H7 (cell line): ENCODE measurements around the gene MKKS. TPM values are rescaled to one million over a fixed set of nuclear protein-coding genes. Genes with fewer than 3 reads are reported as not detected.

Experiments used
- DNase-seq: peaks from one replicate; pipeline ENCODE4 v3.0.0; 2012
- H3K27me3 ChIP-seq: 2 replicates; pipeline ENCODE4 v1.6.0; 2011; ENCODE audit warnings: mild to moderate bottlenecking, low read length; ENCODE audit not compliant: control insufficient read depth, insufficient read depth
- H3K36me3 ChIP-seq: replicated peaks from 2 replicates; pipeline ENCODE4 v1.5.1; 2011; ENCODE audit warnings: low read length; ENCODE audit not compliant: control insufficient read depth, insufficient read depth
- H3K4me3 ChIP-seq: 2 replicates; pipeline ENCODE4 v1.5.1; 2011; ENCODE audit warnings: low read depth, mild to moderate bottlenecking, control low read depth, low read length, moderate library complexity; ENCODE audit not compliant: insufficient read depth
- total RNA-seq: library from RNA; depleted of rRNA; stranded (reverse); fragments of >200 nt; shearing (Covaris generic); gene quantifications from 2 replicates; pipeline ENCODE4 v1.2.3, GENCODE V29; 2014; rRNA removed

The MKKS gene
- total RNA-seq: 14.6 and 16.7 TPM in 2 replicates

GRCh38 chr20:10433623-10434466 lies at the start of gene MKKS:
Gene MKKS, minus strand, starts transcription at chr20:10434222. Its CDS starts 20,708 bp downstream, at chr20:10413514.
- peak within 1 kb of the TSS; percentile 91 for H3K4me3 ChIP-seq
- DNase-seq: peak; percentile 87
- no peaks in the 10 kb centered on the region for H3K36me3 ChIP-seq
- no peaks in the 10 kb centered on the region for H3K27me3 ChIP-seq

- no peak overlapping the region for H3K4me3 ChIP-seq
- DNase-seq: no peak
- H3K27me3 ChIP-seq: no peaks in the 10 kb centered on the region
- no peaks in the 10 kb centered on the region for H3K36me3 ChIP-seq
These were observed 49.7 kb upstream of the MKKS start for GRCh38 chr20:10483691-10484090.

GRCh38 chr20:10481676-10482075 lies 47.7 kb upstream of the MKKS start:
- DNase-seq: no peak
- Histone ChIP-seq H3K27me3 (no peaks in the 10 kb centered on the region), H3K36me3 (no peaks in the 10 kb centered on the region), H3K4me3 (no peak overlapping the region)

- DNase-seq: no peak
- no peaks in the 10 kb centered on the region for H3K36me3 ChIP-seq
- H3K27me3 ChIP-seq: no peaks in the 10 kb centered on the region
- H3K4me3 ChIP-seq: no peak overlapping the region
These were observed 44.9 kb upstream of the MKKS start for GRCh38 chr20:10478930-10479329.

GRCh38 chr20:10478205-10478604 lies 44.2 kb upstream of the MKKS start:
- no peaks in the 10 kb centered on the region for H3K27me3 ChIP-seq
- H3K36me3 ChIP-seq: no peaks in the 10 kb centered on the region
- no peak overlapping the region for H3K4me3 ChIP-seq
- DNase-seq: no peak

- no peak for DNase-seq
These were observed 42.3 kb upstream of the MKKS start for GRCh38 chr20:10476319-10476724.

GRCh38 chr20:10475225-10475624 lies 41.2 kb upstream of the MKKS start:
- Histone ChIP-seq H3K36me3 (no peaks in the 10 kb centered on the region), H3K27me3 (no peaks in the 10 kb centered on the region), H3K4me3 (no peak overlapping the region)
- DNase-seq: no peak

More at GRCh38 chr20:10476319-10476724, 42.3 kb upstream of the MKKS start:
- Histone ChIP-seq H3K27me3 (no peaks in the 10 kb centered on the region), H3K36me3 (no peaks in the 10 kb centered on the region), H3K4me3 (no peak overlapping the region)

GRCh38 chr20:10474606-10475184 lies 40.7 kb upstream of the MKKS start:
- H3K4me3 ChIP-seq: no peak overlapping the region
- DNase-seq: peak; percentile 18
- H3K27me3 ChIP-seq: no peaks in the 10 kb centered on the region
- no peaks in the 10 kb centered on the region for H3K36me3 ChIP-seq

GRCh38 chr20:10472871-10473270 lies 38.8 kb upstream of the MKKS start:
- Histone ChIP-seq H3K36me3 (no peaks in the 10 kb centered on the region), H3K27me3 (no peaks in the 10 kb centered on the region), H3K4me3 (no peak overlapping the region)
- no peak for DNase-seq

GRCh38 chr20:10470276-10470675 lies 36.3 kb upstream of the MKKS start:
- Histone ChIP-seq H3K4me3 (no peak overlapping the region), H3K27me3 (no peaks in the 10 kb centered on the region), H3K36me3 (no peaks in the 10 kb centered on the region)
- DNase-seq: no peak

- Histone ChIP-seq H3K27me3 (no peaks in the 10 kb centered on the region), H3K36me3 (no peaks in the 10 kb centered on the region), H3K4me3 (no peak overlapping the region)
- peak; percentile 45 for DNase-seq
These were observed 35.6 kb upstream of the MKKS start for GRCh38 chr20:10469599-10469998.

GRCh38 chr20:10469056-10469455 lies 35.0 kb upstream of the MKKS start:
- Histone ChIP-seq H3K27me3 (no peaks in the 10 kb centered on the region), H3K4me3 (no peak overlapping the region), H3K36me3 (no peaks in the 10 kb centered on the region)
- no peak for DNase-seq

GRCh38 chr20:10468340-10468845 lies 34.4 kb upstream of the MKKS start:
- DNase-seq: no peak
- H3K36me3 ChIP-seq: no peaks in the 10 kb centered on the region
- H3K4me3 ChIP-seq: no peak overlapping the region
- H3K27me3 ChIP-seq: no peaks in the 10 kb centered on the region

- no peak for DNase-seq
- no peaks in the 10 kb centered on the region for H3K27me3 ChIP-seq
- no peaks in the 10 kb centered on the region for H3K36me3 ChIP-seq
- no peak overlapping the region for H3K4me3 ChIP-seq
These were observed 33.8 kb upstream of the MKKS start for GRCh38 chr20:10467681-10468339.

- H3K4me3 ChIP-seq: no peak overlapping the region
These were observed 32.8 kb upstream of the MKKS start for GRCh38 chr20:10466855-10467254.

More at GRCh38 chr20:10466855-10467254, 32.8 kb upstream of the MKKS start:
- H3K27me3 ChIP-seq: no peaks in the 10 kb centered on the region
- H3K36me3 ChIP-seq: no peaks in the 10 kb centered on the region
- DNase-seq: no peak
